ENCODE data around the gene ERBB3.

Gene ERBB3

DNA sequence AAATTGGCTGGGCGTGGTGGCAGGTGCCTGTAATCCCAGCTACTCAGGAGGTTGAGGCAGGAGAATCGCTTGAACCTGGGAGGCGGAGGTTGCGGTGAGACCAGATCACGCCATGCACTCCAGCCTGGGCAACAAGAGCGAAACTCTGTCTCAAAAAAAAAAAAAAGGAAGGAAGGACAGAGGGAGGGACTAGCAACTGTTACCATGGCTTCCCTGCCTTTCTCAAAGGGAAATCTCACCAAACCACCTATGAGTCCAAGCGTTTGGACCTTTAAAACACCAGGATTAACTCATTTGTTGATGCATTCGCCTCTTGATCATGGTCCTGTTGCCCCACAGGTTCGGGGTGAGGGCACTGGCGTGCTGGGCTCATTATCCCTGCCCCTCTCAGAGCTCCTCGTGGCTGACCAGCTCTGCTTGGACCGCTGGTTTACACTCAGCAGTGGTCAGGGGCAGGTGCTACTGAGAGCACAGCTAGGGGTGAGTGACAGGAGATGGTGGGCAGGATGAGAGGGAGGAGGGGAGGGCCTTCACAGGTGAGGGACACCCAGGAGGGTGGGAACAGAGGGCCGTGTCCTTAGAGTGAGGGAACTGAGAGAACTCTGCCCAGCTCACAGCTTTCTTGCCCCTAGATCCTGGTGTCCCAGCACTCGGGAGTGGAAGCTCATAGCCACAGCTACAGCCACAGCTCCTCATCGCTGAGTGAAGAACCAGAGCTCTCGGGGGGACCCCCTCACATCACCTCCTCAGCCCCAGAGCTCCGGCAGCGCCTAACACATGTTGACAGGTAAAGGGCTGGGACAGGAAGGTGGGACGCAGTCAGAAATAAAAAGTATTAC is 62.2 kb downstream of the ERBB3 start:
- FAIRE-seq, result no peak

DNA sequence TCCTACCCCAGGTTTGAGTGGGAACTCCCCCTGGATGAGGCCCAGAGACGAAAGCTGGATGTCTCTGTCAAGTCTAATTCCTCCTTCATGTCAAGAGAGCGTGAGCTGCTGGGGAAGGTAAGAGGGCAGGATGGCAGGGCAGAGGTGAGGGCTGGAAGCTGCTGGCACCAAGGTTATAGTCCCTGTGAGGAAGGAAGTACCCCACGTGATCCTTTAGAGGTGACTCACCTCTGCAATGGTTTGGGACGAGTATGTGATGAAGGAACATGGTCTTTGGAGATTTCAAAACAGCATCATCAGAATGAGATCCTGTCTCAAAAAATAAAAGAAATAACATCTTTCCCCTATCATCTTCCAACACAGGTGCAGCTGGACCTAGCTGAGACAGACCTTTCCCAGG is 63.3 kb downstream of the ERBB3 start:
- FAIRE-seq, result no peak

DNA sequence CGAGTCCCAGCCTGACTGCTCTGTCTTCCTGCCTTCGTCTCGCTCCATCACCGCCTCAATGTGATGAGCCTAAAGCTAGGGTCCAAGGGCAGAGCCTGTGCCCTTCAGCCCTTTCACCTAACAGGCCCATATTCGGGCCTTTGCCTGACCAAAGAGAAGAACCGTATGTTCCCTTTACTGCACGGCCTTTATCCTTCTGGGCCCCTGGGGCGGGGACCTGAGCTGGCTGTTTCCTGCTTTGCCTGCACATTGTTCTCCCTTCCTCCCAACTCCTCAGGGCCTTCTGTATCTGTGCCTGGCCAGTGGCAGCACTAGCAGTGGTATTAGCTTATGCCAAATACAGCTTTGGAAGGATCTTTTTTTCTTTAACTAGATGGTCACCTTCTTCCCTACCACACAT is 63.9 kb downstream of the ERBB3 start:
- FAIRE-seq, result no peak

DNA sequence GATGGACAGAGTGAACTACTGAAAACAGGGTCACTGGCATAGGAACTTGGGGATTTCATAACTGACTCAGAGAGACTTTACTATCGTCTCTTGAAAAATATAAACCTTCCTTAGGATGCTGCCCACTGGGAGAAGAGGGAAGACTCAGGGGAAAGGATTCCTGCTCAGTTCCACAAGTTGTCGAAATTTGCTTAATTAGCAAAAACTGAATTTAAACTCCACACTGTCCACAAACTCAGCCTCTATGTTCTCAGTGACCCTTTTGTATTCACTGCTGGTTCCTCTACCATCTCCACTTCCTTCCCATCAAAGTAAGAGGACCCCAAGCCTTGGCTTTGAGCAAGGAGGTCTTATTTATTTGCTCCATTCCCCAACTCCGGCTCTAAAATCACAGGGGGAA is 65.3 kb downstream of the ERBB3 start:
- no peak for FAIRE-seq

- FAIRE-seq, result peak; percentile 58
Measured at GRCh38 chr12:56146492-56147460, 66.8 kb downstream of the ERBB3 start.

DNA sequence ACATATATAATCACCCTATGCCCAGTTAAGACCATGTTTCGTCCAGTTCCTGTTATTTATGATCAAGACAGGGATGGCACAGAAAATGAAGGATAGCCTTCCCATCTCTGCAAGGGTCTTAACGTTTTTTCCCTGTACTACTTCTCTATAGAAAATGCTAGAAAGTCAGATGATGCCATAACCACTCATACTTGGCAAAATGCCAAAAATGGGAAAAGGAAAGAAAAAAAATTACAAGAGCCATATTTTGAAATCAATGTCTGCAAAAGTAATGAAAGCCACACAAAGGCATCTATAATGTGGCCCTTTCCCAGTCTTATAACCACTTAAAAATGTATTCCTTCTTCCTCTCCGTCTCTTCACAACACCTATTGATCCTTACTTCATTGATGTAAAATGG is 70.6 kb downstream of the ERBB3 start:
- no peak for FAIRE-seq

- no peak for FAIRE-seq
Measured at GRCh38 chr12:56151672-56152131, 71.7 kb downstream of the ERBB3 start.

- no peak for FAIRE-seq
Measured at GRCh38 chr12:56152132-56152755, 72.3 kb downstream of the ERBB3 start, which contains the start of gene MYL6B. MYL6B (plus strand) TSS chr12:56152587; CDS start chr12:56153919, 1,332 bp downstream.
